ENCODE results near the gene ELF2.

DNA sequence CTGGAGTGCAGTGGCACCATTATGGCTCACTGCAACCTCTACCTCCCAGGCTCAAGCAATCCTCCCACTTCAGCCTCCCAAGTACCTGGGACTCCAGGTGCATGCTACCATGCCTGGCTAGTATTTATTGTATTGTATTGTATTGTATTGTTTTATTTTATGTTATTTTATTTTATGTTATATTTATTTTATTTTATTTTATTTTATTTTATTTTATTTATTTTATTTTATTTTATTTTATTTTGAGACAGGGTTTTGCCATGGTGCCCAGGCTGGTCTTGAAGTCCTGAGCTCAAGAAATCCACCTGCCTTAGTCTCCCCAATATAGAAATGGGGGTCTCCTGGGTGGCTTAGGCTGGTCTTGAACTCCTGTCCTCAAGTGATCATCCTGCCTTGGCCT is 42.6 kb downstream of the ELF2 start:
- TF ChIP-seq, protein P1, sequence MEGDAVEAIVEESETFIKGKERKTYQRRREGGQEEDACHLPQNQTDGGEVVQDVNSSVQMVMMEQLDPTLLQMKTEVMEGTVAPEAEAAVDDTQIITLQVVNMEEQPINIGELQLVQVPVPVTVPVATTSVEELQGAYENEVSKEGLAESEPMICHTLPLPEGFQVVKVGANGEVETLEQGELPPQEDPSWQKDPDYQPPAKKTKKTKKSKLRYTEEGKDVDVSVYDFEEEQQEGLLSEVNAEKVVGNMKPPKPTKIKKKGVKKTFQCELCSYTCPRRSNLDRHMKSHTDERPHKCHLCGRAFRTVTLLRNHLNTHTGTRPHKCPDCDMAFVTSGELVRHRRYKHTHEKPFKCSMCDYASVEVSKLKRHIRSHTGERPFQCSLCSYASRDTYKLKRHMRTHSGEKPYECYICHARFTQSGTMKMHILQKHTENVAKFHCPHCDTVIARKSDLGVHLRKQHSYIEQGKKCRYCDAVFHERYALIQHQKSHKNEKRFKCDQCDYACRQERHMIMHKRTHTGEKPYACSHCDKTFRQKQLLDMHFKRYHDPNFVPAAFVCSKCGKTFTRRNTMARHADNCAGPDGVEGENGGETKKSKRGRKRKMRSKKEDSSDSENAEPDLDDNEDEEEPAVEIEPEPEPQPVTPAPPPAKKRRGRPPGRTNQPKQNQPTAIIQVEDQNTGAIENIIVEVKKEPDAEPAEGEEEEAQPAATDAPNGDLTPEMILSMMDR (conservative IDR thresholded peaks at IDR 0.05; ENCODE audit: low read depth in 2 of 2): no peak
- no peak for TF ChIP-seq EZH2 (IDR thresholded peaks at IDR 0.05; ENCODE audit: low read depth, unreplicated experiment)
